ENCODE data around the gene RRAS2. TPM values are rescaled to one million over a fixed set of nuclear protein-coding genes. Genes with fewer than 3 reads are reported as not detected.

Gene RRAS2
- total and polyA plus RNA-seq, 10 of the 15 experiments (the other 5 are each of a cell fraction or from before 2014, with no cell fraction given) = 26.9 to 72.4 (median 45.4) TPM

GRCh38 chr11:14259878-14260277 lies 99.1 kb downstream of the RRAS2 start:
- no peaks in the 10 kb centered on the region for H3K79me2 ChIP-seq (ENCODE audit: control insufficient read depth, insufficient read depth, low read length)
- no peak overlapping the region for H3K27ac ChIP-seq (ENCODE audit: control insufficient read depth, insufficient read depth)
- no peak overlapping the region for H3K9ac ChIP-seq (ENCODE audit: control insufficient read depth, insufficient read depth, low read length)
- no peak for FAIRE-seq
- intact Hi-C loops (cut with micrococcal nuclease; ENCODE audit: unreplicated experiment) = no loop called here
- H3K27me3 ChIP-seq (replicated peaks in 1 of 2; ENCODE audit: control insufficient read depth in 2 of 2, insufficient read depth in 2 of 2, low read length in 1 of 2) = no peaks in the 10 kb centered on the region
- SMC1A ChIA-PET (ENCODE audit: uncharacterized antibody, unreplicated experiment) = no interaction called here
- H4K20me1 ChIP-seq (ENCODE audit: control insufficient read depth, insufficient read depth) = no peaks in the 10 kb centered on the region
- no TSS peak for BruUV-seq (replicated peaks)
- H3K4me3 ChIP-seq = no peak overlapping the region
- H3K36me3 ChIP-seq (ENCODE audit: control insufficient read depth in 2 of 2, insufficient read depth in 2 of 2, low read length in 1 of 2) = no peaks in the 10 kb centered on the region
- H3K4me1 ChIP-seq (ENCODE audit: control insufficient read depth, insufficient read depth, low read length) = no peaks in the 10 kb centered on the region
- in situ Hi-C loops (cut with MboI) = no loop called here
- CTCF ChIA-PET = no interaction called here
- POLR2A ChIA-PET = no interaction called here
- TF ChIP-seq EGR1 (IDR thresholded peaks at IDR 0.05; ENCODE audit: borderline replicate concordance in 1 of 2, low read depth in 2 of 2, low read length in 2 of 2) (no peak), NFIC (IDR thresholded peaks at IDR 0.05; ENCODE audit: low read depth, low read length) (no peak)
- DNase-seq (ENCODE audit: low read depth, low spot score) = no peak
- WGBS (ENCODE audit: insufficient coverage, insufficient replicate concordance, low lambda C conversion rate, missing lambda C conversion rate) = 50% methylated on average over 1 of the region's 1 CpG
- H2AFZ ChIP-seq (ENCODE audit: control insufficient read depth, low read depth, low read length) = no peak overlapping the region
- no peak overlapping the region for H3K4me2 ChIP-seq (ENCODE audit: control insufficient read depth, insufficient read depth)
- H3K9me3 ChIP-seq (replicated peaks; ENCODE audit: control insufficient read depth, insufficient read depth, low read length) = no peaks in the 10 kb centered on the region
- RAD21 ChIA-PET (ENCODE audit: unreplicated experiment) = no interaction called here
- ATAC-seq = peak; percentile 10; the same call in 2 of the 3 replicates

GRCh38 chr11:14259186-14259784 lies 99.7 kb downstream of the RRAS2 start:
- Histone ChIP-seq H3K4me2 (ENCODE audit: control insufficient read depth, insufficient read depth) (no peak overlapping the region), H3K4me1 (ENCODE audit: control insufficient read depth, insufficient read depth, low read length) (no peaks in the 10 kb centered on the region), H4K20me1 (ENCODE audit: control insufficient read depth, insufficient read depth) (no peaks in the 10 kb centered on the region), H2AFZ (ENCODE audit: control insufficient read depth, low read depth, low read length) (no peak overlapping the region), H3K27me3 (replicated peaks in 1 of 2; ENCODE audit: control insufficient read depth in 2 of 2, insufficient read depth in 2 of 2, low read length in 1 of 2) (no peaks in the 10 kb centered on the region), H3K4me3 (no peak overlapping the region), H3K36me3 (ENCODE audit: control insufficient read depth in 2 of 2, insufficient read depth in 2 of 2, low read length in 1 of 2) (no peaks in the 10 kb centered on the region), H3K27ac (ENCODE audit: control insufficient read depth, insufficient read depth) (no peak overlapping the region), H3K79me2 (ENCODE audit: control insufficient read depth, insufficient read depth, low read length) (no peaks in the 10 kb centered on the region), H3K9me3 (replicated peaks; ENCODE audit: control insufficient read depth, insufficient read depth, low read length) (no peaks in the 10 kb centered on the region), H3K9ac (ENCODE audit: control insufficient read depth, insufficient read depth, low read length) (no peak overlapping the region)
- intact Hi-C loops (cut with micrococcal nuclease; ENCODE audit: unreplicated experiment) = no loop called here
- no peak for DNase-seq (ENCODE audit: low read depth, low spot score)
- SMC1A ChIA-PET (ENCODE audit: uncharacterized antibody, unreplicated experiment) = no interaction called here
- CTCF ChIA-PET = no interaction called here
- no peak for FAIRE-seq
- no TSS peak for BruUV-seq (replicated peaks)
- in situ Hi-C loops (cut with MboI) = no loop called here
- TF ChIP-seq ZBTB11 (CRISPR knock-in tag; IDR thresholded peaks at IDR 0.05) (no peak), POLR2A (IDR thresholded peaks at IDR 0.05; ENCODE audit: low read depth, low read length) (peak; percentile 54)
- 57% methylated on average over 38 of the region's 38 CpGs for WGBS (ENCODE audit: insufficient coverage, insufficient replicate concordance, low lambda C conversion rate, missing lambda C conversion rate)
- peak; percentile 11 for ATAC-seq
- POLR2A ChIA-PET = no interaction called here
- RAD21 ChIA-PET (ENCODE audit: unreplicated experiment) = no interaction called here
